Ovary (tissue), 3 donors: ENCODE results near the gene GOLGA1.

Experiments used
- EP300 ChIP-seq: sonication (generic); formaldehyde crosslinking; IDR thresholded peaks from one replicate; pipeline ENCODE4 v1.6.1; 2017; ENCODE audit warnings: antibody characterized with exemption
- POLR2A ChIP-seq: fragments of 450-650 bp; IDR thresholded peaks from one replicate; pipeline ENCODE4 v1.6.1; 2017; ENCODE audit warnings: antibody characterized with exemption, mild to moderate bottlenecking, moderate library complexity
- TF ChIP-seq, protein P1 (sequence below), 3 donors: fragments of 450-650 bp in 2 of 3; fragments of 200-600 bp in 1 of 3; IDR thresholded peaks; one replicate each; pipeline versions ENCODE4 v1.5.1 to v1.8.0; 2016 to 2022; ENCODE audit warnings: antibody characterized with exemption in 3 of 3, mild to moderate bottlenecking in 1 of 3
- donor health status: DM: no; HTN: no; CAD: no.

DNA sequence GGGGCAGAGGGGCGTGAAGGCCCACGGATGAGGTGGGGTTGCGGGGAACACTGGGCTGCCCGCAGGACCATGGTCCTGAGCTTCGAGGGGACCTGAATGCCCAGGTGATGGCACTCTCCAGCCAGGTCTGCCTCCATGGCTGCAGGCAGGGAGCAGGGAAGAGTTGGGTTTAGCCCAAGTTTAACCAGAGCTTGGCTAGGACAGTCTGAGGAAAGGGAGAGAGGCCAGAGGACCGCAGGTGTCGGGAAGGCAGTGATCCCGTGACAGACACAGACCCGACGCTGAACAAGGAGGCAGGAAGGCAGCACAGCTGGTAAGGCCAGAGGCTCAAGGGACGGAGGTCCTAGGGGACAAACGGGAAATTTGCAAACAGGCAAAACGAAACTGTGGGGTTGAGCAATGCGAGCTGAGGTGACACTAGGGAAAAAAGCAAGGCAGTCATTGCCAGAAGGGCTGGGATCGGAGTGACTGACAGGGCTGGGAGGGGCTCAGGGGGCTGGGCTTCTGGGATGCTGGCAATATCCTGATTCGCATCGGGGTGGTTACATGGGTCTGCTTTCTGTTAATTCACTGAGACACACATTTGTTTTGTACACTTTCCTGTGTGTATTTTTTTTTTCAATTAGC, 53.9 kb downstream of the GOLGA1 start:
- TF ChIP-seq EP300 (no peak), POLR2A (no peak)
- TF ChIP-seq, protein P1, sequence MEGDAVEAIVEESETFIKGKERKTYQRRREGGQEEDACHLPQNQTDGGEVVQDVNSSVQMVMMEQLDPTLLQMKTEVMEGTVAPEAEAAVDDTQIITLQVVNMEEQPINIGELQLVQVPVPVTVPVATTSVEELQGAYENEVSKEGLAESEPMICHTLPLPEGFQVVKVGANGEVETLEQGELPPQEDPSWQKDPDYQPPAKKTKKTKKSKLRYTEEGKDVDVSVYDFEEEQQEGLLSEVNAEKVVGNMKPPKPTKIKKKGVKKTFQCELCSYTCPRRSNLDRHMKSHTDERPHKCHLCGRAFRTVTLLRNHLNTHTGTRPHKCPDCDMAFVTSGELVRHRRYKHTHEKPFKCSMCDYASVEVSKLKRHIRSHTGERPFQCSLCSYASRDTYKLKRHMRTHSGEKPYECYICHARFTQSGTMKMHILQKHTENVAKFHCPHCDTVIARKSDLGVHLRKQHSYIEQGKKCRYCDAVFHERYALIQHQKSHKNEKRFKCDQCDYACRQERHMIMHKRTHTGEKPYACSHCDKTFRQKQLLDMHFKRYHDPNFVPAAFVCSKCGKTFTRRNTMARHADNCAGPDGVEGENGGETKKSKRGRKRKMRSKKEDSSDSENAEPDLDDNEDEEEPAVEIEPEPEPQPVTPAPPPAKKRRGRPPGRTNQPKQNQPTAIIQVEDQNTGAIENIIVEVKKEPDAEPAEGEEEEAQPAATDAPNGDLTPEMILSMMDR (IDR thresholded peaks at IDR 0.05) = no peak
